Parathyroid adenoma (tissue), 2 donors: ENCODE data around the gene MORN4.

ENCODE experiments used
- H2AFZ ChIP-seq: fragments of 300-600 bp; sonication (generic); one replicate; pipeline ENCODE4 v1.7.0; 2017; ENCODE audit warnings: antibody characterized with exemption, mild to moderate bottlenecking
- H3K27ac ChIP-seq: fragments of 300-600 bp; sonication (generic); one replicate; pipeline ENCODE4 v1.7.0; 2017
- H3K27me3 ChIP-seq: fragments of 300-600 bp; sonication (generic); one replicate; pipeline ENCODE4 v1.7.0; 2017; ENCODE audit warnings: low read length; ENCODE audit not compliant: control insufficient read depth, insufficient read depth
- H3K36me3 ChIP-seq: fragments of 300-600 bp; sonication (generic); one replicate; pipeline ENCODE4 v1.7.0; 2017; ENCODE audit warnings: low read length; ENCODE audit not compliant: control insufficient read depth, insufficient read depth
- H3K4me1 ChIP-seq: fragments of 300-600 bp; sonication (generic); one replicate; pipeline ENCODE4 v1.7.0; 2017; ENCODE audit warnings: control low read depth
- H3K4me2 ChIP-seq: fragments of 300-600 bp; sonication (generic); one replicate; pipeline ENCODE4 v1.7.0; 2017; ENCODE audit warnings: low read length
- H3K4me3 ChIP-seq: fragments of 300-600 bp; sonication (generic); one replicate; pipeline ENCODE4 v1.7.0; 2017; ENCODE audit warnings: low read depth, low read length
- H3K79me2 ChIP-seq: fragments of 300-600 bp; sonication (generic); one replicate; pipeline ENCODE4 v1.7.0; 2017; ENCODE audit warnings: control low read depth
- H3K9ac ChIP-seq: fragments of 300-600 bp; sonication (generic); one replicate; pipeline ENCODE4 v1.7.0; 2017; ENCODE audit warnings: mild to moderate bottlenecking
- H3K9me3 ChIP-seq: fragments of 300-600 bp; sonication (generic); one replicate; pipeline ENCODE4 v1.7.0; 2017; ENCODE audit warnings: low read length; ENCODE audit not compliant: control insufficient read depth
- CTCF ChIP-seq: fragments of 300-600 bp; sonication (generic); IDR thresholded peaks from one replicate; pipeline ENCODE4 v1.7.0; 2017; ENCODE audit warnings: antibody characterized with exemption, mild to moderate bottlenecking
- donor health status: primary hyperparathyroidism.

The MORN4 gene

GRCh38 chr10:97598407-97599271, 34.7 kb downstream of the MORN4 start:
- H3K4me2 ChIP-seq = no peak overlapping the region
- no peaks in the 10 kb centered on the region for H3K4me1 ChIP-seq
- peaks cover 3% of the 10 kb centered on the region for H3K79me2 ChIP-seq
- H3K27ac ChIP-seq = no peak overlapping the region
- H3K4me3 ChIP-seq = no peak overlapping the region
- no peak overlapping the region for H2AFZ ChIP-seq
- H3K36me3 ChIP-seq = no peaks in the 10 kb centered on the region
- H3K27me3 ChIP-seq = no peaks in the 10 kb centered on the region
- no peaks in the 10 kb centered on the region for H3K9me3 ChIP-seq
- H3K9ac ChIP-seq = no peak overlapping the region
- no peak for TF ChIP-seq CTCF

DNA sequence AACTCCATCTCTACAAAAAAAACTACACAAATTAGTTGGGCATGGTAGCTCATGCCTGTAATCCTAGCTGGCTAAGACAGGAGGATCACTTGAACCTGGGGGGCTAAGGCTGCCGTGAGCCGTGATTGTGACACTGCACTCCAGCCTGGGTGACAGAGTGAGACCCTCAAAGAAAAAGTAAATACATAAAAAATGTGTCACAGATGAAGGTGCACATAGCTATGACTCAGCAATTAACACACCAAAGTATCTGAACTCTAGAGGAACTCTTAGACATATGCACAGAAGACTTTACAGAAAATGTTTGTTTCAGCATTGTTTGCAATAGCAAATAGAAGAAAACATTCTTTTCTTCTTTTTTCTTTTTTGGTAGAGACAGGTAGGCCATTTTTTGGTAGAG, 35.5 kb downstream of the MORN4 start:
- no peak overlapping the region for H3K4me3 ChIP-seq
- H3K27ac ChIP-seq = no peak overlapping the region
- no peak overlapping the region for H2AFZ ChIP-seq
- no peaks in the 10 kb centered on the region for H3K4me1 ChIP-seq
- H3K4me2 ChIP-seq = no peak overlapping the region
- no peak for TF ChIP-seq CTCF
- H3K9ac ChIP-seq = no peak overlapping the region
- H3K9me3 ChIP-seq = no peaks in the 10 kb centered on the region
- H3K36me3 ChIP-seq = no peaks in the 10 kb centered on the region
- peaks cover 3% of the 10 kb centered on the region for H3K79me2 ChIP-seq
- H3K27me3 ChIP-seq = no peaks in the 10 kb centered on the region

DNA sequence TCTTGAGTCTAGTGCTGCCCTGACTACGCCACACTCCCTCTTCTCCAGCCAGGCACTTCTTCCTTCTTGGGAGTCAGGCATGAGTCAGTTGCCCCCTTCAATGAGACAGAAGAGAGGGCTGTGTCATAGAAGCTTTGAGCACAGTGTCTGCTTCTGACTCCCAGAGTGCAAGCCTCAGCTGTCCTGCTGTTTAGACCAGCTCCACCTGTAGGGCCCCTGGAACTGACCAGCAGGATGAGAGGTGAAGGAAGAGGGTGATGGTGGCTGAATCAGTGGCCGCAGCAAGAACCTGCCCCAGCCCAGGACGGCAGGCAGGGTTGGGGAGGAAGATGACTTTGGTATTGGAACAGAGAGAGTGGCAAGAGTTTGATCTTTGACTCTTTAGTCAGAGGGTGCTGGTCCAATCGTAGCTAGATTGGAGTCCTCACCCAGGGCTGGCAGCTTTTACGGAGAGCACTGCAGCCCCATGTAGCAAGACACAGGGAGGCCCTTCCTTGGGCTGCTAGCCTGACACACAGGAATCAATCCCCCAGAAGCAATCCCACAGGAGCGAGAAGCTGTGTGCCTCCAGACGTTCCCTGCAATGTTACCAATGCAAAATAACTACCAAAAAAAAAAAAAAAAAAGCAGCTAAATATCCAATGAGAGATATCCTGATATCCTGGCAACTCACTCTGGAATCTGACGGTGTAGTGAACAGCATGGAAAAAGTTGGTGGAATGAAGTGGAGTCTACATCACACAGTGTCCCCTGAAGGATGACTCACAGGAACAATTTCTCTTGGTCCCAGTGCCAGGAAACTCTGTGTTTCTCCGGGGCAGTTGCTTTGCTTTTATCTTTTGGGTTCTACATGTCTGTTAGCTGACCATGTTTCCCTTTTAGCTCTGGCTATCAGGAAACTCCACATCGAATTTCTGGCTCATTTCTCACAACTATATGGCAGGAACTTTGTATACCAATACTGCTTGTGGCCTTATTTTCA, 36.9 kb downstream of the MORN4 start:
- H3K9ac ChIP-seq = no peak overlapping the region
- no peak for TF ChIP-seq CTCF
- H3K36me3 ChIP-seq = no peaks in the 10 kb centered on the region
- no peaks in the 10 kb centered on the region for H3K9me3 ChIP-seq
- no peak overlapping the region for H3K4me3 ChIP-seq
- no peak overlapping the region for H2AFZ ChIP-seq
- H3K4me2 ChIP-seq = no peak overlapping the region
- peaks cover 3% of the 10 kb centered on the region for H3K79me2 ChIP-seq
- H3K4me1 ChIP-seq = no peaks in the 10 kb centered on the region
- H3K27me3 ChIP-seq = no peaks in the 10 kb centered on the region
- H3K27ac ChIP-seq = no peak overlapping the region

DNA sequence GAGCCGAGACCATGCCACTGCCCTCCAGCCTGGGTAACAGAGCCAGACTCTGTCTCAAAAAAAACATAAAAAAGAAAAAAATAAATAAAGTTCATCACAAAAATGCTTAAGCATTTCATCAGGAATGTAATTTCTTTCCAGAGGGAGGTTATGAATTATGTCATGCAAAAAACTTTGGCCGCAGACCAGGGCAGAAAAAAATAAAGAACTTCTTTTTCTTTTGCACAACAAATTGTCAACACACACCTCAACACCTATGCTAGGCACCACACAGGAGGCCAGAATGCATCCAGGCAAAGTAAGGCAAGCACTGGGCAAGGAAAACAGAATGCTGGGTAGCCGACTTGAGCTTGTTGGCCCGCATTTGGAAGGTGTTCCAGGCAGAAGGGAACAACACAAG, 39.9 kb downstream of the MORN4 start:
- no peak for TF ChIP-seq CTCF
- H3K9me3 ChIP-seq = no peaks in the 10 kb centered on the region
- H3K27me3 ChIP-seq = no peaks in the 10 kb centered on the region
- H3K4me3 ChIP-seq = no peak overlapping the region
- no peak overlapping the region for H3K27ac ChIP-seq
- no peak overlapping the region for H3K9ac ChIP-seq
- no peak overlapping the region for H3K4me2 ChIP-seq
- H3K36me3 ChIP-seq = no peaks in the 10 kb centered on the region
- H2AFZ ChIP-seq = no peak overlapping the region
- no peaks in the 10 kb centered on the region for H3K79me2 ChIP-seq
- H3K4me1 ChIP-seq = no peaks in the 10 kb centered on the region
